H1 (cell line): Measurements from ENCODE around the gene MYD88. TPM values are rescaled to one million over a fixed set of nuclear protein-coding genes. Genes with fewer than 3 reads are reported as not detected.

Experiments used
- CTCF ChIA-PET: fragments of 300-600 bp; sonication (Branson Sonifier 250); formaldehyde crosslinking; loops from one replicate; lab custom pipeline; 2021; ENCODE audit not compliant: partially characterized antibody; lab: Charles Lee
- POLR2A ChIA-PET: fragments of 300-600 bp; sonication (Branson Sonifier 250); formaldehyde crosslinking; loops from one replicate; lab custom pipeline; 2021; ENCODE audit warnings: inconsistent platforms; ENCODE audit not compliant: partially characterized antibody; lab: Charles Lee
- DNase-seq, 2 experiments: peaks; one replicate each; pipeline versions ENCODE4 v3.0.0 to v3.0.0-alpha.2; 2010 to 2022; ENCODE audit warnings: low spot score in 2 of 2, low read depth in 1 of 2, mixed read lengths in 1 of 2
- FAIRE-seq: peaks from 2 replicates; lab custom pipeline; 2011; peaks lifted over from hg19 to GRCh38; lab: Jason Lieb, UNC
- H2AFZ ChIP-seq: 2 replicates; pipeline ENCODE4 v1.8.1; 2012; ENCODE audit warnings: low read length, inconsistent platforms
- H2AK5ac ChIP-seq: 2 replicates; pipeline ENCODE4 v1.6.1; 2013; ENCODE audit warnings: low read depth, low read length
- H2BK120ac ChIP-seq: replicated peaks from 2 replicates; pipeline ENCODE3; 2013; ENCODE audit warnings: low read depth, low read length, inconsistent platforms
- H2BK12ac ChIP-seq: 2 replicates; pipeline ENCODE4 v1.6.1; 2013; ENCODE audit warnings: low read depth, low read length
- H2BK15ac ChIP-seq: 2 replicates; pipeline ENCODE4 v1.6.1; 2013; ENCODE audit warnings: low read length
- H2BK20ac ChIP-seq: 2 replicates; pipeline ENCODE4 v1.6.1; 2013; ENCODE audit warnings: low read length
- H2BK5ac ChIP-seq: 2 replicates; pipeline ENCODE4 v1.6.1; 2013; ENCODE audit warnings: low read depth, low read length
- H3K14ac ChIP-seq: 2 replicates; pipeline ENCODE4 v1.6.1; 2013; ENCODE audit warnings: inconsistent platforms; ENCODE audit not compliant: insufficient read length
- H3K18ac ChIP-seq: 2 replicates; pipeline ENCODE4 v1.6.1; 2013; ENCODE audit warnings: low read length; ENCODE audit errors: extremely low read depth
- H3K23ac ChIP-seq: 2 replicates; pipeline ENCODE4 v1.6.1; 2013; ENCODE audit warnings: inconsistent platforms; ENCODE audit not compliant: insufficient read length
- H3K23me2 ChIP-seq: 2 replicates; pipeline ENCODE4 v1.6.1; 2013; ENCODE audit warnings: low read depth, low read length
- H3K27ac ChIP-seq: 2 replicates; pipeline ENCODE4 v1.6.1; 2011; ENCODE audit warnings: low read depth, low read length, inconsistent platforms
- H3K27me3 ChIP-seq, 4 experiments: replicated peaks in 1 of 4; 1 replicate in 1 of 4; 2 replicates in 3 of 4; pipeline versions ENCODE4 v1.6.1 to v1.8.1; 2011 to 2013; ENCODE audit warnings: low read length in 3 of 4, mild to moderate bottlenecking in 3 of 4, inconsistent platforms in 2 of 4, mixed read lengths in 2 of 4, moderate library complexity in 1 of 4; ENCODE audit not compliant: control insufficient read depth in 3 of 4, insufficient read depth in 3 of 4; ENCODE audit errors: extremely low read depth in 1 of 4
- H3K36me3 ChIP-seq, 4 experiments: 2 replicates each; pipeline versions ENCODE4 v1.6.1 to v1.8.1; 2011 to 2013; ENCODE audit warnings: mild to moderate bottlenecking in 4 of 4, low read length in 3 of 4, moderate library complexity in 2 of 4, control low read depth in 1 of 4, inconsistent platforms in 1 of 4; ENCODE audit not compliant: insufficient read depth in 4 of 4, control insufficient read depth in 2 of 4
- H3K4ac ChIP-seq: replicated peaks from 2 replicates; pipeline ENCODE3; 2013; ENCODE audit warnings: low read length, low read depth, mixed read lengths, inconsistent platforms; ENCODE audit not compliant: insufficient read length
- H3K4me1 ChIP-seq, 4 experiments: replicated peaks in 1 of 4; 1 replicate in 1 of 4; 2 replicates in 3 of 4; pipeline versions ENCODE4 v1.6.1 to v1.8.1; 2011 to 2013; ENCODE audit warnings: low read length in 3 of 4, inconsistent platforms in 2 of 4, mixed read lengths in 1 of 4; ENCODE audit not compliant: insufficient read depth in 4 of 4, control insufficient read depth in 3 of 4
- H3K4me2 ChIP-seq, 2 experiments: 2 replicates each; pipeline versions ENCODE4 v1.6.1 to v1.8.1; 2011 to 2013; ENCODE audit warnings: low read depth in 2 of 2, low read length in 2 of 2, control low read depth in 1 of 2, inconsistent platforms in 1 of 2, mild to moderate bottlenecking in 1 of 2; ENCODE audit not compliant: insufficient read depth in 1 of 2
- H3K4me3 ChIP-seq, 4 experiments: fragments of 200-600, 300-600 bp in 1 of 4; sonication (generic), shearing (Covaris generic), sonication (Bioruptor Twin) in 1 of 4; 2 replicates each; pipeline versions ENCODE4 v1.5.1 to v1.8.1; 2011 to 2016; ENCODE audit warnings: low read length in 4 of 4, low read depth in 3 of 4, control low read depth in 2 of 4, inconsistent platforms in 2 of 4, mild to moderate bottlenecking in 2 of 4, mixed read lengths in 1 of 4, moderate library complexity in 1 of 4; ENCODE audit not compliant: insufficient read depth in 2 of 4; ENCODE audit errors: extremely low read depth in 1 of 4
- H3K56ac ChIP-seq: replicated peaks from 2 replicates; pipeline ENCODE3; 2013; ENCODE audit warnings: low read depth, mild to moderate bottlenecking, mixed read lengths, low read length, inconsistent platforms; ENCODE audit not compliant: insufficient read length
- H3K79me1 ChIP-seq: 2 replicates; pipeline ENCODE4 v1.6.1; 2013; ENCODE audit warnings: low read depth, low read length, control low read depth
- H3K79me2 ChIP-seq, 2 experiments: 2 replicates each; pipeline versions ENCODE4 v1.6.1 to v1.8.1; 2012 to 2013; ENCODE audit warnings: low read length in 2 of 2, mild to moderate bottlenecking in 2 of 2, inconsistent platforms in 1 of 2; ENCODE audit not compliant: insufficient read depth in 2 of 2, control insufficient read depth in 1 of 2
- H3K9ac ChIP-seq, 4 experiments: replicated peaks in 1 of 4; 1 replicate in 1 of 4; 2 replicates in 3 of 4; pipeline versions ENCODE4 v1.6.1 to v1.8.1; 2011 to 2013; ENCODE audit warnings: low read depth in 3 of 4, low read length in 3 of 4, control low read depth in 2 of 4, mild to moderate bottlenecking in 2 of 4, moderate library complexity in 2 of 4, inconsistent platforms in 1 of 4; ENCODE audit errors: extremely low read depth in 1 of 4
- H3K9me3 ChIP-seq, 2 experiments: 2 replicates each; pipeline versions ENCODE4 v1.6.1 to v1.8.1; 2012 to 2013; ENCODE audit warnings: mild to moderate bottlenecking in 2 of 2, moderate library complexity in 2 of 2, control low read depth in 1 of 2, inconsistent platforms in 1 of 2, low read depth in 1 of 2, low read length in 1 of 2, mixed read lengths in 1 of 2; ENCODE audit not compliant: insufficient read depth in 2 of 2
- H4K20me1 ChIP-seq, 2 experiments: replicated peaks in 1 of 2; 2 replicates each; pipeline versions ENCODE3 to v1.8.1; 2011 to 2013; ENCODE audit warnings: inconsistent platforms in 2 of 2, low read length in 2 of 2, mild to moderate bottlenecking in 1 of 2; ENCODE audit not compliant: insufficient read depth in 2 of 2, control insufficient read depth in 1 of 2
- H4K5ac ChIP-seq: 2 replicates; pipeline ENCODE4 v1.6.1; 2013; ENCODE audit warnings: low read length, low read depth, mixed read lengths, inconsistent platforms; ENCODE audit not compliant: insufficient read length
- H4K8ac ChIP-seq: 2 replicates; pipeline ENCODE4 v1.8.0; 2013; ENCODE audit warnings: mild to moderate bottlenecking, moderate library complexity, low read length, inconsistent platforms; ENCODE audit not compliant: insufficient read depth; ENCODE audit errors: extremely low read depth
- H4K91ac ChIP-seq: replicated peaks from 2 replicates; pipeline ENCODE3; 2013; ENCODE audit warnings: low read length, mixed read lengths, inconsistent platforms; ENCODE audit not compliant: insufficient read length
- BRCA1 ChIP-seq: IDR thresholded peaks from 2 replicates; pipeline ENCODE4 v1.6.1; 2012; ENCODE audit warnings: low read depth, low read length, improper control_type of control experiment
- CREB1 ChIP-seq: IDR thresholded peaks from 2 replicates; pipeline ENCODE4 v1.6.1; 2012; ENCODE audit warnings: inconsistent platforms
- CTBP2 ChIP-seq: IDR thresholded peaks from 2 replicates; pipeline ENCODE4 v1.7.0; 2011; ENCODE audit warnings: borderline replicate concordance, mild to moderate bottlenecking, moderate library complexity, mixed read lengths, low read length; ENCODE audit not compliant: insufficient read depth, insufficient read length
- JUN ChIP-seq: IDR thresholded peaks from 2 replicates; pipeline ENCODE4 v1.6.1; 2011; ENCODE audit warnings: low read depth, mild to moderate bottlenecking, improper control_type of control experiment, low read length
- WGBS, 2 experiments: shearing (Covaris generic) in 1 of 2; methylation state at CpG; one replicate each; pipeline versions ENCODE4 v1.1.6 to v1.1.7; 2013 to 2015; ENCODE audit warnings: low lambda C conversion rate in 2 of 2, mixed read lengths in 2 of 2, inconsistent platforms in 1 of 2, low coverage in 1 of 2, missing lambda C conversion rate in 1 of 2; ENCODE audit not compliant: insufficient replicate concordance in 2 of 2, insufficient coverage in 1 of 2, insufficient read length in 1 of 2; ENCODE audit errors: extremely low coverage in 1 of 2, missing lambda C conversion rate in 1 of 2; 5-methylcytosine and 5-hydroxymethylcytosine counted together
- polyA plus RNA-seq, 7 experiments: library from polyadenylated mRNA; depleted of rRNA in 3 of 7; stranded (reverse) in 5 of 7; unstranded in 2 of 7; fragments of >200 nt in 5 of 7; fragments of 200-250 nt in 2 of 7; gene quantifications; 1 replicate in 5 of 7; 2 replicates in 1 of 7; 4 replicates in 1 of 7; pipeline versions ENCODE4 v1.2.1 to v1.2.3, GENCODE V29; 2011 to 2013; ENCODE audit warnings: missing spikeins in 2 of 7, mixed read lengths in 2 of 7
- total RNA-seq: library from RNA; stranded (reverse); fragmentation: NEBNext Ultra II Directional; extraction: Animal tissue kit (Norgen Biotek cat#: 25700); gene quantifications from 2 replicates; pipeline ENCODE4 v1.2.1, GENCODE V29; 2021
- TF ChIP-seq, protein P1 (sequence below), 3 experiments: IDR thresholded peaks; 1 replicate in 2 of 3; 2 replicates in 1 of 3; pipeline versions ENCODE4 v1.5.1 to v1.6.1; 2011; ENCODE audit warnings: low read length in 3 of 3, mild to moderate bottlenecking in 3 of 3, inconsistent platforms in 2 of 3, low read depth in 1 of 3, moderate library complexity in 1 of 3; ENCODE audit not compliant: insufficient read depth in 1 of 3; ENCODE audit errors: control extremely low read depth in 1 of 3

Gene MYD88
- total and polyA plus RNA-seq, 2 of the 8 experiments (the other 6 are each of a cell fraction or from before 2014, with no cell fraction given) = 22.1 to 22.5 TPM

DNA sequence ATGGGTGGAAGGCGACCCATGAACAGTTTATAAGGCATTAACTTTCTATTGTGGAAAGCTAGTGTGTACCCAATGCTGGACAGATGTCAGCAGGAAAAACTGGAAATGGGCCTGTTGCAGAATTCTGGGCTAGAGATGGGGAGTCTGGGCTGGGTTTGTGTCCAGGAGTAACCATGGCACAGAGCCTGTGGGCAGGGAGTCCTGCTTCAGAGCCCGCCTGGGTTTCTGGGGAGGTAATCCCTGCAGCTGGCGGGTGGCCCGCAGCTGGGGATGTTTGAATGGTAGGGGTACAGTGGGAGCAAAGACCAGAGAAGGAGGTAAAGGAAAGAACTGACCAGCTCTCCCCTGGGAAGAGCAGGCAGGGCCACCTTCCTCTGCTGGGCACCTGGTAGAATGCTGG is 27.3 kb upstream of the MYD88 start:
- no peaks in the 10 kb centered on the region for H3K27me3 ChIP-seq
- H3K36me3 ChIP-seq = no peaks in the 10 kb centered on the region
- DNase-seq (no peak), FAIRE-seq (no peak)
- H3K14ac ChIP-seq = no peak overlapping the region
- no peak overlapping the region for H4K5ac ChIP-seq
- no peak overlapping the region for H2AK5ac ChIP-seq
- no peak overlapping the region for H4K91ac ChIP-seq
- no peak for TF ChIP-seq JUN
- no peak for TF ChIP-seq BRCA1
- no peak for TF ChIP-seq CREB1
- TF ChIP-seq CTBP2 = no peak
- TF ChIP-seq, protein P1, sequence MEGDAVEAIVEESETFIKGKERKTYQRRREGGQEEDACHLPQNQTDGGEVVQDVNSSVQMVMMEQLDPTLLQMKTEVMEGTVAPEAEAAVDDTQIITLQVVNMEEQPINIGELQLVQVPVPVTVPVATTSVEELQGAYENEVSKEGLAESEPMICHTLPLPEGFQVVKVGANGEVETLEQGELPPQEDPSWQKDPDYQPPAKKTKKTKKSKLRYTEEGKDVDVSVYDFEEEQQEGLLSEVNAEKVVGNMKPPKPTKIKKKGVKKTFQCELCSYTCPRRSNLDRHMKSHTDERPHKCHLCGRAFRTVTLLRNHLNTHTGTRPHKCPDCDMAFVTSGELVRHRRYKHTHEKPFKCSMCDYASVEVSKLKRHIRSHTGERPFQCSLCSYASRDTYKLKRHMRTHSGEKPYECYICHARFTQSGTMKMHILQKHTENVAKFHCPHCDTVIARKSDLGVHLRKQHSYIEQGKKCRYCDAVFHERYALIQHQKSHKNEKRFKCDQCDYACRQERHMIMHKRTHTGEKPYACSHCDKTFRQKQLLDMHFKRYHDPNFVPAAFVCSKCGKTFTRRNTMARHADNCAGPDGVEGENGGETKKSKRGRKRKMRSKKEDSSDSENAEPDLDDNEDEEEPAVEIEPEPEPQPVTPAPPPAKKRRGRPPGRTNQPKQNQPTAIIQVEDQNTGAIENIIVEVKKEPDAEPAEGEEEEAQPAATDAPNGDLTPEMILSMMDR (IDR thresholded peaks at IDR 0.05; ENCODE audit: control extremely low read depth in 1 of 3, insufficient read depth in 1 of 3, low read depth in 1 of 3, low read length in 3 of 3) = no peak
- H2BK120ac ChIP-seq = no peak overlapping the region
- H3K79me2 ChIP-seq = no peaks in the 10 kb centered on the region
- no peak overlapping the region for H2BK15ac ChIP-seq
- no peaks in the 10 kb centered on the region for H3K79me1 ChIP-seq
- no peak overlapping the region for H3K56ac ChIP-seq
- no peak overlapping the region for H3K9ac ChIP-seq
- H3K4me3 ChIP-seq = no peak overlapping the region
- H2BK5ac ChIP-seq = no peak overlapping the region
- no peak overlapping the region for H3K4ac ChIP-seq
- no peak overlapping the region for H3K18ac ChIP-seq
- ChIA-PET POLR2A (interaction anchor here (1.4 kb wide), 2 partner anchors 10 to 12 kb away, joined by 3 to 4 read pairs; no protein-coding TSS in a partner anchor), CTCF (interaction anchor here (0.5 to 1.7 kb wide), 3 partner anchors 9 to 191 kb away, joined by 3 to 5 read pairs (median 3); no protein-coding TSS in a partner anchor)
- no peak overlapping the region for H3K23ac ChIP-seq
- H2BK12ac ChIP-seq = no peak overlapping the region
- H4K8ac ChIP-seq = no peak overlapping the region
- H3K4me2 ChIP-seq = no peak overlapping the region
- no peak overlapping the region for H2BK20ac ChIP-seq
- no peaks in the 10 kb centered on the region for H3K9me3 ChIP-seq
- WGBS, 2 experiments = 90% methylated on average over 4 of the region's 4 CpGs; no CpG with 5 or more reads in 1 of the 2 experiments
- no peaks in the 10 kb centered on the region for H3K23me2 ChIP-seq
- no peak overlapping the region for H3K27ac ChIP-seq
- H3K4me1 ChIP-seq = no peaks in the 10 kb centered on the region
- H2AFZ ChIP-seq = no peak overlapping the region
- H4K20me1 ChIP-seq = peaks cover 0 to 2% of the 10 kb centered on the region in 2 experiments
